Suprapubic skin (tissue), 4 donors: ENCODE results near the gene AWAT2. TPM values are rescaled to one million over a fixed set of nuclear protein-coding genes. Genes with fewer than 3 reads are reported as not detected.

Experiments used
- DNase-seq, 2 donors: peaks; one replicate each; pipeline ENCODE4 v3.0.0-alpha.2; 2019; ENCODE audit warnings: low spot score in 2 of 2
- H3K27ac ChIP-seq: fragments of 200-600 bp; sonication (generic); one replicate; pipeline ENCODE4 v1.5.1; 2019
- H3K27me3 ChIP-seq: fragments of 200-600 bp; sonication (generic); one replicate; pipeline ENCODE4 v1.5.1; 2019
- H3K36me3 ChIP-seq: fragments of 200-600 bp; sonication (generic); one replicate; pipeline ENCODE4 v1.5.1; 2019
- H3K4me1 ChIP-seq: fragments of 200-600 bp; sonication (generic); one replicate; pipeline ENCODE4 v1.5.1; 2019
- H3K4me3 ChIP-seq: fragments of 200-600 bp; sonication (generic); one replicate; pipeline ENCODE4 v1.5.1; 2019; ENCODE audit warnings: mild to moderate bottlenecking
- H3K9me3 ChIP-seq: fragments of 200-600 bp; sonication (generic); one replicate; pipeline ENCODE4 v1.5.1; 2019
- CTCF ChIP-seq, 2 donors: fragments of 200-600 bp in 1 of 2; fragments of 450-650 bp in 1 of 2; sonication (generic) in 1 of 2; IDR thresholded peaks; one replicate each; pipeline ENCODE4 v1.5.1; 2016 to 2019; ENCODE audit warnings: antibody characterized with exemption in 2 of 2, mild to moderate bottlenecking in 1 of 2, moderate library complexity in 1 of 2
- EP300 ChIP-seq: sonication (generic); formaldehyde crosslinking; IDR thresholded peaks from one replicate; pipeline ENCODE4 v1.6.1; 2017; ENCODE audit warnings: antibody characterized with exemption
- POLR2A ChIP-seq, 2 donors: fragments of 450-650 bp; IDR thresholded peaks; one replicate each; pipeline ENCODE4 v1.6.1; 2017; ENCODE audit warnings: antibody characterized with exemption in 2 of 2, mild to moderate bottlenecking in 2 of 2, moderate library complexity in 2 of 2
- POLR2AphosphoS5 ChIP-seq, 3 donors: sonication (generic); formaldehyde crosslinking; IDR thresholded peaks; one replicate each; pipeline ENCODE4 v1.6.1; 2017; ENCODE audit warnings: antibody characterized with exemption in 3 of 3
- WGBS: methylation state at CpG from one replicate; pipeline ENCODE4 v1.1.5; 2018; 5-methylcytosine and 5-hydroxymethylcytosine counted together
- total RNA-seq, 4 donors: library from RNA; depleted of rRNA; stranded (reverse); fragments of >200 nt; gene quantifications; one replicate each; pipeline ENCODE4 v1.1.0, GENCODE V29; 2016

Gene AWAT2
- total RNA-seq, 4 donors from 2014 or later: 4.7 to 23.0 (median 12.4) TPM

GRCh38 chrX:70087857-70088630 is 38.3 kb upstream of the AWAT2 start:
- H3K27ac ChIP-seq: no peak overlapping the region
- WGBS: 58% methylated on average over 11 of the region's 11 CpGs
- no peak for DNase-seq

DNA sequence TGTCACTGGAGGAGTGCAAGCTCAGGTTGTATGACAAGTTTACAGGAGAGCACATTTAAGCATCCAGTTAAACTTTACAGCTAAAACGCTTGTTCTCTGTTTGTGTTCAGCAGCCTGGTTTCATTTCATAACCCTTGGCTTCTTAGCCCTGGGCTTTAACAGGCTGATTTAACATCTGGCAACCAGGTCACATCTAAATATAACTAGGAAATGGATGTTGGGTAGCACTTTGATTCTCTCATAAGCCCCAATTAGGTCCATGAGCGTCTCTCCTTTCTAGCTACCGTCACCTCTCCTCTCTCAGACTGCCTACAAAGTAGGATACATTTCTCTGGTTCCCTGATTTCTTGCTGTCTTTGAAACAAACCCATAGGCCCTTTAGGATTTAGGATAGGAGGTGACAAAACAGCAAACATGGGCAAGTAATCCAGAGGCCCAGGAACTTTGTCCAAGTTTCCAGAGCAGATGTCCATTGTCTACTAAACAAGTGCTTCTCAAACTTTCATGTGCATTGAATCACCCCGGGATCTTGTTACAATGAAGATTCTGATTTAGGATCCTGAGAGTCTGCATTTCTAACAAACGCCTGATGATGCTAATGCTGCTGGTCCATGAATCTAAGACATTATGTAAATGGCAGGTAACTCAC is 35.0 kb upstream of the AWAT2 start:
- TF ChIP-seq POLR2A (IDR thresholded peaks at IDR 0.05) (no peak), EP300 (no peak), CTCF (IDR thresholded peaks at IDR 0.05) (no peak)
- H3K27ac ChIP-seq: no peak overlapping the region

More at GRCh38 chrX:70087857-70088630, 38.3 kb upstream of the AWAT2 start:
- H3K9me3 ChIP-seq: no peaks in the 10 kb centered on the region
- H3K27me3 ChIP-seq: no peaks in the 10 kb centered on the region
- H3K4me1 ChIP-seq: no peaks in the 10 kb centered on the region
- no peaks in the 10 kb centered on the region for H3K36me3 ChIP-seq
- TF ChIP-seq POLR2A (IDR thresholded peaks at IDR 0.05): no peak
- no peak for TF ChIP-seq POLR2AphosphoS5 (IDR thresholded peaks at IDR 0.05)
- no peak for TF ChIP-seq EP300
- no peak for TF ChIP-seq CTCF (IDR thresholded peaks at IDR 0.05)
- no peak overlapping the region for H3K4me3 ChIP-seq

DNA sequence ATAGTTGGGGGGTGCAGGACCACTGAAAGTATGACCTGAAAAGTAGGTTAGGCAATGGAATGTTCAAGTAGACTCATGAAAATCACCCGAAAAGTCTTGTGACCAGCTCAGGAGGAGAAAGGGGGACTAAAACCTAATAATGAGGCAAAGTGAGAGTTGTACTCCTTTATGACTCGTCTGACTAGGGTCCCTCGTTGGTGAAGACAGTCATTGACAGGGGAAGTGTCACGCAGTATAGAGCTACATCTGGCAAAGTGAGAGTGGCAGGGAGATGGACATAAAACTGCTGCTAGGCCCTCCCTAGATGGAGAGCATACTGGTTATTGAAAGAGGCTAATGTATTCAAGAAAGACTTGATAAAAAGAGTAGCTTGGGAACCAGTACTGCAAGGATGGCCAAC is 33.0 kb upstream of the AWAT2 start:
- Histone ChIP-seq H3K4me3 (no peak overlapping the region), H3K27ac (no peak overlapping the region), H3K36me3 (no peaks in the 10 kb centered on the region), H3K27me3 (no peaks in the 10 kb centered on the region), H3K9me3 (no peaks in the 10 kb centered on the region), H3K4me1 (no peaks in the 10 kb centered on the region)
- 59% methylated on average over 4 of the region's 4 CpGs for WGBS
- DNase-seq: no peak
- TF ChIP-seq POLR2A (IDR thresholded peaks at IDR 0.05) (no peak), CTCF (IDR thresholded peaks at IDR 0.05) (no peak), EP300 (no peak), POLR2AphosphoS5 (IDR thresholded peaks at IDR 0.05) (no peak)

More for the DNA sequence above, 35.0 kb upstream of the AWAT2 start:
- H3K4me1 ChIP-seq: no peaks in the 10 kb centered on the region
- H3K36me3 ChIP-seq: no peaks in the 10 kb centered on the region
- H3K9me3 ChIP-seq: no peaks in the 10 kb centered on the region
- H3K27me3 ChIP-seq: no peaks in the 10 kb centered on the region
- H3K4me3 ChIP-seq: no peak overlapping the region
- no peak for DNase-seq
- WGBS: 62% methylated on average over 5 of the region's 5 CpGs

DNA sequence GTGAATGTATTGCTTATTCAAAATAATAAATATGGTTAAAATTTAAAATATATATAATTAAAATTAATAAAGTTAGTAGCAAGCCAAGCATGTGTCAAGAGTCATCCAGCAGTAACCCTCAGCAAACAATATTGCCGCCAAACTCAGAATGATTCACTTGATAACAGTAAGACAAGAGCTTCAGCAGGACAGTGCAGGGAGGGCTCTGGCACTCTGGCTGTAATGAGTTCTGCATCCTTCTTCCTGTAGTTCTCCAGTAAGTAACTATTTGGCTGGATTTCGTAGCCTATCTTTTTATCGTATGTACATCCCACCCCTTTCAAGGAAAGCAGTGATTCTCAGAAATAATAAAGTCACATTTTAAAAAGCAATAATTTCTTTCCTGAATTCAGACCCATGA is 30.1 kb upstream of the AWAT2 start:
- H3K27me3 ChIP-seq: no peaks in the 10 kb centered on the region
- WGBS: 58% methylated on average over 3 of the region's 3 CpGs
- no peaks in the 10 kb centered on the region for H3K36me3 ChIP-seq
- no peak overlapping the region for H3K4me3 ChIP-seq
- H3K9me3 ChIP-seq: no peaks in the 10 kb centered on the region
- H3K4me1 ChIP-seq: no peaks in the 10 kb centered on the region
- no peak for DNase-seq
- TF ChIP-seq POLR2A (IDR thresholded peaks at IDR 0.05) (no peak), EP300 (no peak), POLR2AphosphoS5 (IDR thresholded peaks at IDR 0.05) (no peak), CTCF (IDR thresholded peaks at IDR 0.05) (no peak)
- H3K27ac ChIP-seq: no peak overlapping the region

GRCh38 chrX:70079297-70079696 is 29.6 kb upstream of the AWAT2 start:
- WGBS: 84% methylated on average over 5 of the region's 5 CpGs
- no peak for DNase-seq
- Histone ChIP-seq H3K36me3 (no peaks in the 10 kb centered on the region), H3K4me3 (no peak overlapping the region), H3K4me1 (no peaks in the 10 kb centered on the region), H3K9me3 (no peaks in the 10 kb centered on the region), H3K27me3 (no peaks in the 10 kb centered on the region), H3K27ac (no peak overlapping the region)
- no peak for TF ChIP-seq POLR2A (IDR thresholded peaks at IDR 0.05)
- no peak for TF ChIP-seq POLR2AphosphoS5 (IDR thresholded peaks at IDR 0.05)
- TF ChIP-seq EP300: no peak
- TF ChIP-seq CTCF (IDR thresholded peaks at IDR 0.05): no peak
